GM18858 (cell line): ENCODE results near the gene GRK3.
"Not testable (repeated sequence)": the region's sequence is repeated elsewhere in the genome, so short reads cannot be mapped to it uniquely, and the experiment has no call there.

ENCODE experiments used
- ATAC-seq: cut with Tn5 transposase; IDR thresholded peaks from one replicate; pipeline ENCODE4 v1.9.1; 2021; ENCODE audit not compliant: unreplicated experiment

GRK3 gene

DNA sequence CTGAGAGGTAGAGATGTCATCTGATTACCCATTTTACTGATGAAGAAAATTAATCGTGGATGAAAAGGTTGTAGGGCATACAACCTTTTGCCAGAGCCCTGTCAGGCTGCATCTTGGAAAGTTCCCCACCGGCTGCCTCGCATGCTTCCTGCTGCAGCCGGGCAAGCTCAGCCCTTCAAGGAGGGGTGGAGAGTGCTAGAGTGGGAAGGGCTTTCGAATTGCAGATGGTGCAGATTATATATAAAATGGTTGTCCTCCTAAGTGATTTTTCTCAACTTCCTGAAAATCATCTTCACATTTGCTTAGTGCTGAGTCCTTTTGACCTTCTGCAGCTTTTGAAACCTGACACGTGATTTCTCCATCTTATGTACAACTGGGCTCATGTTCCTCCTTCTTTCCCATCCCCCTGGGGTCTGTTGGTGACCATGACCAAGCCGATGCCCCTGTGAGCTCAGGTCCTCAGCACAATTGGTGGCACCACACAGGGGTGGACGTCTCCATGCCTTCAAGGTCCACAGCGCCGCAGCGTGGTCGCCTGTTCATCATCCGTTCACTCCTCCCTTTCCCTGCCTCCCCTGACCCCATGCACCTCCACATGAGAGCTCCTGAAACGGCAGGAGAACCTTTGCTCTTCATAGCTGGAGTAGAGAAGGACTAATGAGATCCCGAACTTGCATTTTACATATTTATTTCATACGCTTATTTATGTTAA, 129.9 kb downstream of the GRK3 start:
- no peak for ATAC-seq

GRCh38 chr22:25695146-25695545, 130.7 kb downstream of the GRK3 start:
- no peak for ATAC-seq

DNA sequence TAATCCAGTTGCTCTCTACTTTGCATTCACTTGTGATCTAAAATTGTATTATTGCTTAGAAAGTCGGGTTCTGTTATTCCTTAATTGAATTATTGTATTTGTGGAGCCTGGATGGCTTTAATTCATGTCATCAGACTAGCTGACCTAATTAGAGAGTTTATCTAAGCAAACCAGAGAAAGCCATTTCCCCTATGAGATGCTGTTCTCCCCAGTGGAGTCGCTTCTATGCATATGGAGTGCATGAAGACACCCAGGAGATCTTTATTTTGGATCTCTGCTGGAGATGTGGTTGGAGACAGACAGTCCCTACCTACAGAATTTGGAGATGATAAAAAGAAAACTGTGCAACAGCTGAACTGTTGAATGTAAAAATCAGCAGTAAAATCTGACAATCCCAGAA, 132.3 kb downstream of the GRK3 start:
- ATAC-seq = no peak

- no peak for ATAC-seq
These were observed 132.7 kb downstream of the GRK3 start for GRCh38 chr22:25697181-25697664.

- no peak for ATAC-seq
These were observed 133.5 kb downstream of the GRK3 start for GRCh38 chr22:25697978-25698377.

GRCh38 chr22:25698461-25698860, 134.0 kb downstream of the GRK3 start:
- ATAC-seq = no peak

- ATAC-seq = no peak
These were observed 134.5 kb downstream of the GRK3 start for GRCh38 chr22:25698978-25699377.

DNA sequence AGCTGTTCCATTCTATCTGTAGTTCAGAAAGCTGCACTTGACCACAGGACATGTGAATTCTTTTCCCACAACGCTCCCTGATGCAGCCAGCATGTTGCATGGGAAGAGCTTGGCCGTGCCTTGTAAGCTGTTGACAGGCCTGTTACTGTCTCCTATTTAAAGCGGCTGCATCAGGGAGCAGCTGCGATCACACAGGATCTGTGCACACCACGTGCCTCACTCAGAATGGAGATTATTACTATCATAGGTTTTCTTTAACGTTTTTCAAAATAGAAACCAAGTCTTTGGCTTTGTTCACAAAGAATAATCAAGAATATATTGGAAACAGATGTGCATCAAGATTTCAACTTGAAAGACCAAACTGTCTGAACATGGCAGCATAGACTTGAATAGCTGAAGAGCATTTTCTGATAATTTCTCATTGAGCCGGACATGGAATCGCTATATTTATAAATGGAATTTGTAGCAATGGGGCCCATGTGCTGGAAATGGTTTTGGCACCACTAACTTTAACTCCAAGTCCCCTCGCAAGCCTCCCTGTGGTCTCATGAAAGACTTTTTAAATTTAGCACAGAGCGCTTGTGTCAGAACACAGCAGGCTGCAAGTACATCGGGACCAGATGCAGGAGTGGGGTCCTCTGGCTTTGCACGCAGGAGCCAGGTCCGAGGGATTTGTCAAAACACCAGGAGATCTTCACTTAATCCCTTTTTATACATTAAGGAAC, 136.7 kb downstream of the GRK3 start:
- no peak for ATAC-seq

DNA sequence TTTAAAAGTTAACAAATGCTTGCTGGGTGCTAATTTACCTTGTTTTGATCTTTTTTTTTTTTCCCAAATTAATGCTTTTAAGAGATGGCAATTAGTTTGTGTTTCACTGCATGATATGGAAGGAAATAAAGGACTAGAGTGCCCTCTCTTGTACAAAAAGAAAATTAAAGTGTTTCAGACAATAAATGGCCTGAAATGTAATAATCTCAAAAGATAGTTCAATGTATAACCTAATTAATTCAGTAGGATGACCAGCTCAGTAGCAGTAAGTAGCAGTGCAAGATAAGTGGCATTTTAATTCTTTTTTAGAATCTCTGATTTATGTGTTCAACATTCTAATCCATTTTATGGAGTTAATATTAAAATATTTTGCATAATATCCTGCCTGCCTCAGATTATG, 137.6 kb downstream of the GRK3 start:
- ATAC-seq = no peak

- ATAC-seq = no peak
These were observed 138.2 kb downstream of the GRK3 start for GRCh38 chr22:25702571-25703167.

GRCh38 chr22:25704701-25705100, 140.2 kb downstream of the GRK3 start:
- no peak for ATAC-seq

DNA sequence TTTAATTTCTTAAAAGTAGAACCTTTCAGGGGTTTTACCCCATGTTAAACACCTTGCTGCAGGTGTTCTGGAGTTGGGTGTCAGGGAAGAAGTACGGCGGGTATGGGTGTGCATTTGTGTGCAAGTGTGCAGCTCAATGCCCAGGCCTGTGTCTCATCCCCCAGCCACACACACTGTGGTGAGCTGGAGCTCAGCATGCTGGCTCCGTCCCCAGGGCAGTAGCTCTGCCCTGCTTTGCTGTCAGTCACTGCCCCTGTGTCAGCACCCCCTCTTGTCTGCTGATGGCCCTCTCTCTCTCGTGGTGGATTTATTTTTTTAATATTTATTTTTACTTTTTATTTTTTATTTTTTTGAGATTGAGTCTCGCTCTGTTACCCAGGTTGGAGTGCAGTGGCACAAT, 141.7 kb downstream of the GRK3 start:
- no peak for ATAC-seq

DNA sequence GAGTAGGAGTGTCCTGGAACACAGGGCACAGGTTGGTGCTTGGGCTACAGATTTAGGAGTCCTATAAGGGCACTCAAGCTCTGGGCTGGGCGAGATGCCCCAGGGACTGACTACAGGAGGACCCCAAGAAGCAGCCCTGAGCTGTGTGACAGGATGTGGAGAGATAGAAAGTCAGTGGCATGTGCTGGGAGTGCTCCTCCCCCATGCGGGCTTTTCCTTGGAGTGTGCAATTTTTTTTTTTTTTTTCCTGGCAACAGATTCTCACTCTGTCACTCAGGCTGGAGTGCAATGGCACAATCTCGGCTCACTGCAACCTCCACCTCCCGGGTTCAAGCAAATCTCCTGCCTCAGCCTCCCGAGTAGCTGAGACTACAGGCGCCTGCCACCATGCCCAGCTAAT, 144.0 kb downstream of the GRK3 start:
- not testable (repeated sequence) for ATAC-seq

DNA sequence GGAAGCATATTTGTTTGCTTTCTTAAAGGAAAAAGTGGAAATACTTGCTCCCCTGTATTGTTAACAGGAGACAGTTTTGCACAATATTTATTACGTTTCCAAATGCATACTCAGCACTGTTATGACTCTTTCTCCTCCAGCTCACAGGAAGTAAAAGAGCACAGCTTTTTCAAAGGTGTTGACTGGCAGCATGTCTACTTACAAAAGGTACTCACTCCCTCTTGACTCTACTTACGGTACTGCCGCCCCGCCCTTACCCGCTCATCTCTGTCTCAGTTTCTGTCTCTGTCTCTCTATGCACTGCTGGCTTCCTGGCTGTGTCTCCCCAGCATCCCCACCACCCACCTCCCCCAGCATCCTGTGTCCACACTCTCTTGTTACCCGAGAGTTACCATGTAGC, 145.3 kb downstream of the GRK3 start:
- no peak for ATAC-seq

- no peak for ATAC-seq
These were observed 146.0 kb downstream of the GRK3 start for GRCh38 chr22:25710501-25710900.

DNA sequence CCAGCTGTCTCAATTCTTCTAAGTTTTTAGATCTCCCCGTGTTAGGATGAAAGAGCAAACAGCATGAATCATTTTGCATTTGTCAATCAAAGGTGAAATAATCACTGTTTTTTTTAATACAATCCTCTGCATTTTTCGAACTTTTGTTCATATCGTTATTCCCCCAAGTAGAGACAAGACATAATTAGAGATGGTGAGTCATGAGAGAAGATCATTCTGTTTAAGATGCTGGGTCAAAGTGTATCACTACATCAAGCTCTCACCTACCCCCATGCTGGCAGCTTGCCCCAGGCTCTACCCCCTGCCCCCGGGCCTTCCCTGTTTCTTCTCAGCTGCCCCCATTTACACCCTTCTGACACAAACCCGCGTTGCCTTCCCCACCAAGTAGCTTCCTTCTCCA, 147.0 kb downstream of the GRK3 start:
- no peak for ATAC-seq

- no peak for ATAC-seq
These were observed 148.4 kb downstream of the GRK3 start for GRCh38 chr22:25712661-25713400.

- no peak for ATAC-seq
These were observed 149.6 kb downstream of the GRK3 start for GRCh38 chr22:25714070-25714469.

GRCh38 chr22:25714739-25715138, 150.3 kb downstream of the GRK3 start:
- no peak for ATAC-seq

GRCh38 chr22:25716637-25717036, 152.2 kb downstream of the GRK3 start:
- no peak for ATAC-seq

DNA sequence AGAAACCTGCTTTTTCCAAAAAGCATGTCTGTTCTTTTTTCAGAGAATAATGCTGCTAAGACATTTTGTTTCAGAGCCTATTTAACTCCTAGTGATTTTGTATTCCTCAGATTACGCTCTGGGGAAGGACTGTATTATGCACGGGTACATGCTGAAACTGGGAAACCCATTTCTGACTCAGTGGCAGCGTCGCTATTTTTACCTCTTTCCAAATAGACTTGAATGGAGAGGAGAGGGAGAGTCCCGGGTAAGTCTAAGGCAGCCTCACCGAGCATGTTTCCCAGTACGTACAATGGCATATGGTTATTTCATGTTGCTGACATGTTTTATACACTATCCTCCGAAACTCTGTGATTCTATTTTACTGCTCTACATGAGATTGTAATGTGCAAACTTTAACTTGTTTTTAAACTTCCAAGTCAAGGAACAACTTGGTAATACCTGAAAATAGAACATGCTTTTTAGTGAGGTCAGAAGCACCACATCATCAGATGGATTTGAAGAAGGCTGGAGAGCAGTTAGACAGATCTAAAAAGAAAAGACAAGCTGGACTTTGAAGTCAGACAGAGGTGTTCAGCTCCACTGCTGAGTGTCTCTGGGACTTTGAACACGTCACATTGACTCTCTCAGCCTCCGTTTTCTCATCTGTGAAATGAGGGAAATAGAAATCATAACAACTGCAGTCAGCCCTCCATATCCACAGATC, 153.8 kb downstream of the GRK3 start:
- no peak for ATAC-seq
